ENCODE data around the gene DNTT.

- TF ChIP-seq CTCF (IDR thresholded peaks at IDR 0.05; ENCODE audit: poor library complexity, severe bottlenecking), result no peak
- TF ChIP-seq RAD21 (conservative IDR thresholded peaks at IDR 0.05), result no peak
- TF ChIP-seq EZH2 (IDR thresholded peaks at IDR 0.05; ENCODE audit: borderline replicate concordance, insufficient read depth, low read length, poor library complexity, severe bottlenecking), result no peak
- no peak for TF ChIP-seq POLR2AphosphoS5 (IDR thresholded peaks at IDR 0.05)
- TF ChIP-seq EP300 (conservative IDR thresholded peaks at IDR 0.05; ENCODE audit: poor library complexity, severe bottlenecking), result no peak
- TF ChIP-seq TAF1 (IDR thresholded peaks at IDR 0.05; ENCODE audit: low read depth), result no peak
- no peak for TF ChIP-seq REST (IDR thresholded peaks at IDR 0.05; ENCODE audit: borderline replicate concordance)
- TF ChIP-seq SMC3 (conservative IDR thresholded peaks at IDR 0.05; ENCODE audit: poor library complexity), result no peak
- no peak for TF ChIP-seq MXI1 (conservative IDR thresholded peaks at IDR 0.05; ENCODE audit: poor library complexity, severe bottlenecking)
Measured at GRCh38 chr10:96338279-96338925, 34.2 kb downstream of the DNTT start.
